ENCODE measurements around the gene MON2. TPM values are rescaled to one million over a fixed set of nuclear protein-coding genes. Genes with fewer than 3 reads are reported as not detected.
A peak's percentile ranks its signal among the peaks of the same experiment; 100 is the strongest.

Gene MON2
- total and polyA plus RNA-seq, 3 experiments from 2014 or later: 15.8 to 29.7 (median 27.9) TPM

DNA sequence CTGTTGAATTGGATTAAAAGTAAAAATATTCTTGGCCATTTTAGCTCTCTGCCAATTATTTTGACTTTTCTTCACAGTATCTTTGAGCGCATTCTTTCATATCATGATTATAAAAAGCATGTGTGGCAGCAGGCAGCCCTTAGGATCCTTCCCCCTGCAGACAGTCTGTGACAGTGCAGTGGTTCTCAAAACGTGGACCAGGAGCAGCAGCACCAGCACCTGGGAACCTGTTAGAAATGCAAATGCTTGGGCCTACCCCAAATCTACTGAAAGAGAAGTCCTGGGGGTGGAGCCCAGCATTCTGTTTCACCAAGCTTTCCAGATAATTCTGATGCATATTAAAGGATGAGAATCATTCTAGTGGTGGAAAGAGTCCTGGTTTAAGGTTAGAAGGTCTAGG, 155.6 kb downstream of the MON2 start:
- Mint-ChIP-seq H3K27me3 (peaks cover 6 to 7% of the 10 kb centered on the region in 2 donors), H3K27ac (no peak overlapping the region), H3K9me3 (no peaks in the 10 kb centered on the region), H3K4me1 (no peaks in the 10 kb centered on the region), H3K36me3 (no peaks in the 10 kb centered on the region), H3K4me3 (peak overlapping the region in 1 of 7 donors; percentile 81)
- Histone ChIP-seq H3K27me3 (ENCODE audit: insufficient read depth, low read length, poor library complexity, severe bottlenecking) (no peaks in the 10 kb centered on the region), H3K9me3 (ENCODE audit: low read length) (no peaks in the 10 kb centered on the region), H3K27ac (ENCODE audit: low read depth, low read length) (no peak overlapping the region), H3K4me3 (ENCODE audit: low read length) (no peak overlapping the region), H3K36me3 (ENCODE audit: insufficient read depth, low read length) (no peaks in the 10 kb centered on the region), H3K4me1 (ENCODE audit: insufficient read depth, low read length) (no peaks in the 10 kb centered on the region)
- CTCF ChIA-PET: no interaction called here
- POLR2A ChIA-PET: no interaction called here
- DNase-seq: no peak

DNA sequence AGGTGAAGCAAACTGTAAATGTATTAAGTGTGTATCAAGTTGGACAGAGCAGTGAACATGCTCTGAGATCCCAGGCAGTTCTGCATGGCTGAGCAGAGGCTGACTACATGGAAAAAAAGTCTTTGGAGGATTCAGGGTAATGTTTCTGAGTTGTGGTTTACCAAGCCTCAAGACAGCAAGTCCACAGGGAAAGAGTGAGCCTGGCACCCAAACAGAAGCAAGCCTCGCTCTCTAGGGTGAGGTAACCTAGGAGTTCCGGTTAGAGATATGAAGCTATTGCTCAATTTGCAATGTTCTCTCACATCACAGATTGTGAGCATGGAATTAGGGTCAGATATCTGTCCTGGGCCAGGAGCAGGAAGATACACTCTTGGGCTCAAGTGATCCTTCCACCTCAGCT, 158.6 kb downstream of the MON2 start:
- POLR2A ChIA-PET: no interaction called here
- Histone ChIP-seq H3K9me3 (ENCODE audit: low read length) (no peaks in the 10 kb centered on the region), H3K27ac (ENCODE audit: low read depth, low read length) (no peak overlapping the region), H3K4me1 (ENCODE audit: insufficient read depth, low read length) (no peaks in the 10 kb centered on the region), H3K27me3 (ENCODE audit: insufficient read depth, low read length, poor library complexity, severe bottlenecking) (peaks cover 4% of the 10 kb centered on the region), H3K4me3 (ENCODE audit: low read length) (no peak overlapping the region), H3K36me3 (ENCODE audit: insufficient read depth, low read length) (no peaks in the 10 kb centered on the region)
- Mint-ChIP-seq H3K4me1 (no peaks in the 10 kb centered on the region), H3K4me3 (no peak overlapping the region), H3K9me3 (no peaks in the 10 kb centered on the region), H3K36me3 (no peaks in the 10 kb centered on the region), H3K27me3 (peaks cover 19 to 32% of the 10 kb centered on the region in 2 donors), H3K27ac (no peak overlapping the region)
- no peak for DNase-seq
- CTCF ChIA-PET: interaction anchor here (1.1 to 1.2 kb wide), 2 partner anchors 10 to 23 kb away, joined by 3 read pairs; no protein-coding TSS in a partner anchor

DNA sequence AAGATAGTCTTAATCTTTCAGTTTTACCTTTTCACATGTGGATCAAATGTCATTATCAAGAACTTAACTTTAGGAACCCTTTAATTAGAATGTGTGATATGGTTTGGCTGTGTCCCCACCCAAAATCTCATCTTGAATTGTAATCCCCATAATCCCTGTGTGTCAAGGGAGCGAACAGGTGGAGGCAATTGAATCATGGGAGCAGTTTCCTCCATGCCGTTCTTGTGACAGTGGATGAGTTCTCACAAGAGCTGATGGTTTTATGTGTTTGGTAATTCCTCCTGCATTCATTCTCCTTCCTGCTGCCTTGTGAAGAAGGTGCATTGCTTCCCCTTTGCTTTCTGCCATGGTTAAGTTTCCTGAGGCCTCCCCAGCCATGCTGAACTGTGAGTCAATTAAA, 160.6 kb downstream of the MON2 start:
- ChIA-PET CTCF (interaction anchor here (1.0 kb wide), 1 partner anchor 11 kb away, joined by 3 read pairs; no protein-coding TSS in a partner anchor), POLR2A (no interaction called here)
- Histone ChIP-seq H3K4me3 (ENCODE audit: low read length) (no peak overlapping the region), H3K9me3 (ENCODE audit: low read length) (no peaks in the 10 kb centered on the region), H3K36me3 (ENCODE audit: insufficient read depth, low read length) (no peaks in the 10 kb centered on the region), H3K4me1 (ENCODE audit: insufficient read depth, low read length) (peaks cover 7% of the 10 kb centered on the region), H3K27me3 (ENCODE audit: insufficient read depth, low read length, poor library complexity, severe bottlenecking) (peaks cover 17% of the 10 kb centered on the region), H3K27ac (ENCODE audit: low read depth, low read length) (no peak overlapping the region)
- Mint-ChIP-seq H3K36me3 (no peaks in the 10 kb centered on the region), H3K4me3 (no peak overlapping the region), H3K9me3 (no peaks in the 10 kb centered on the region), H3K27ac (no peak overlapping the region), H3K27me3 (peaks cover 35 to 50% of the 10 kb centered on the region in 2 donors), H3K4me1 (peaks cover 3 to 9% (median 8%) of the 10 kb centered on the region in 3 donors)
- DNase-seq: no peak

- Mint-ChIP-seq H3K27ac (peak overlapping the region in 1 of 8 donors; percentile 38), H3K27me3 (peaks cover 53 to 70% of the 10 kb centered on the region in 2 donors), H3K4me3 (no peak overlapping the region), H3K9me3 (peaks cover 0 to 2% (median 0%) of the 10 kb centered on the region in 5 donors), H3K36me3 (no peaks in the 10 kb centered on the region), H3K4me1 (peaks cover 5 to 18% (median 17%) of the 10 kb centered on the region in 3 donors)
- peaks cover 28% of the 10 kb centered on the region for H3K27me3 ChIP-seq (ENCODE audit: insufficient read depth, low read length, poor library complexity, severe bottlenecking)
- no peaks in the 10 kb centered on the region for H3K9me3 ChIP-seq (ENCODE audit: low read length)
- H3K27ac ChIP-seq (ENCODE audit: low read depth, low read length): no peak overlapping the region
- H3K4me3 ChIP-seq (ENCODE audit: low read length): no peak overlapping the region
- no peaks in the 10 kb centered on the region for H3K36me3 ChIP-seq (ENCODE audit: insufficient read depth, low read length)
- peaks cover 7% of the 10 kb centered on the region for H3K4me1 ChIP-seq (ENCODE audit: insufficient read depth, low read length)
- ChIA-PET POLR2A (no interaction called here), CTCF (no interaction called here)
- no peak for DNase-seq
These were observed 162.8 kb downstream of the MON2 start for GRCh38 chr12:62629413-62629812.

DNA sequence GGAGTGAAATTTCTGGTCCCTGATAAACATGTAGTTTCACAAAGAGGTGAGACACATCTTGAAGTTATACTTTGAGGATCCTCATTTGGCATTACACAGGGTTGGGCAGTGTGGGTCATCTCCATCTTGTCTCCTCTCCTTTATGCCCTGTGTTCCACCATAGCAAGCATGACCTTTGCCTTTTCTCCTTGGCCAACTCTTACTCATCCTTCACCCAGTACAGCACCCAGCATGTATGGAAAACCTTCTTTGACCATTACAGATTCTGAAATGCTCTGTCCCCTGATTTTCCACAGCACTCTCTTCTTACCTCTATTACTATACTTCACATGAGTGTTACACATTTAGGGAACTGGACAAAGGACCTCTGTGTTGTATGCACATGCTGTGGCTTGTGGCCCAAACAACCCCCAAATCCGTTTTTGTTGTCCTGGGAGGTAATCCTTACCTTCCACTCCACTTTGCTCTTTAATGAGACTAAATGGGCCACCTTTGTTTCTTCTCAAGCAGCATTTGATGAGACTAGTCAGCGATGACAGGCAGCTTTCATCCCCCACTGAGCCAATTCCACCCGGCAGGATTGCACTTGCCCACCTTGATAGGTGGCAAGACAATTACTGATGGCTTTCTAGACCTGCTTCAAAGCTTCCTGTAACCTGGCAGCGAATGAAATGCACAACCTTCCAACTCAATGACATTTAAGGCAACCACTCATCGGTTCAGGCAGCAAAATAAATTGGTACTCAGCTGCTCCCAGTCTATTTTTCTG, 163.5 kb downstream of the MON2 start:
- Histone ChIP-seq H3K4me3 (ENCODE audit: low read length) (no peak overlapping the region), H3K9me3 (ENCODE audit: low read length) (no peaks in the 10 kb centered on the region), H3K27ac (ENCODE audit: low read depth, low read length) (no peak overlapping the region), H3K4me1 (ENCODE audit: insufficient read depth, low read length) (peaks cover 7% of the 10 kb centered on the region), H3K36me3 (ENCODE audit: insufficient read depth, low read length) (no peaks in the 10 kb centered on the region), H3K27me3 (ENCODE audit: insufficient read depth, low read length, poor library complexity, severe bottlenecking) (peaks cover 28% of the 10 kb centered on the region)
- Mint-ChIP-seq H3K36me3 (peaks cover 0 to 2% (median 0%) of the 10 kb centered on the region in 3 donors), H3K4me1 (peaks cover 5 to 18% (median 17%) of the 10 kb centered on the region in 3 donors), H3K27me3 (peaks cover 53 to 75% of the 10 kb centered on the region in 2 donors), H3K4me3 (no peak overlapping the region), H3K27ac (no peak overlapping the region), H3K9me3 (peaks cover 0 to 2% (median 0%) of the 10 kb centered on the region in 5 donors)
- POLR2A ChIA-PET: no interaction called here
- DNase-seq: no peak
- CTCF ChIA-PET: no interaction called here

DNA sequence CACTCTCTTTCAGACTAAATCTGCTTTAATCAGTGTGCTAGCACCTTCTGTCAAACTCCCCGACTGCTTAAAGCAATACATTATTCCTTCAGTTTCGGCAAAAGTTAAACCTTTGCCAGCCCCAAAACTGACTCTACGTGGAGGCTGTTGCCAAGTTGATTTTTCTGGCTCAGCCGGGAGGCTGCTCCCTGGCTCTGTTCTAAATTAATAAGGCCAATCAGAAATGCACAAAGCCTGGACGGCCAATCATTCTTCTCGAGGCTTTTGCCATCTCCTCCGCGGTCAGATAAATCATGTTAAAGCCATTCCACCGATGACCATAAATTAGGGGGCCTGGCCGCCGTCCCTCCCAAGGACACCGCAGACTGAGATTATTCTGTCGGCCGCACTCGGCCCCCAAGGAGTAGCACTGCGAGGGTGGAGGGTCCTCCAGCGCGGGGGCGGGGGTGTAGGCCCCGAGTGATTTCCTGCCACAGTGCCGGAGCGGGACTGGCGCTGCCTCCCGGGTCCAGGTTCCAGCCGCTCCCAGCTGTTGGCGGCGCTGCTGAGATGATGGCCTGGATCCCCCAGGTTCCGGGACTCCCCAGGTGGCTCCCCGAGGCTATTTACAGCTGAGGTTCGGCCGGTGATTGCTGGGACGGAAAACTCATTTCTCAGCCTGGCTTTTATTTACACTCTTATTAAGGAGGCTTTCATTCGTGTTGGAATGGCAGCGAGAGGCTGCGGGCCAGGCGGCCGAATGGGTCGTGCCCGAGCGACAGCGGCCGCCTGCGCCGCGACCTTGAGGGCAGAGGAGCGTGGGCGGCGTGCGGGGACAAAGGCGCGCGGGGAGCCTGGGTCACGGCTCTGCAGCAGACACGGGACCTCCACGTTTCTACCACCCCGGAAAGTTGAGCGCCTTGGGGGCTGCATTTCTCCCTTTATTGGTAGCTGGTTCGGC, 165.1 kb downstream of the MON2 start:
- Mint-ChIP-seq H3K9me3 (peaks cover 0 to 2% (median 0%) of the 10 kb centered on the region in 5 donors), H3K27ac (peak overlapping the region in 2 of 8 donors; percentile 12 to 22), H3K4me3 (peak overlapping the region; percentile 63 to 88 (median 83)), H3K36me3 (peaks cover 0 to 6% (median 0%) of the 10 kb centered on the region in 3 donors), H3K27me3 (peaks cover 56 to 87% of the 10 kb centered on the region in 2 donors), H3K4me1 (peaks cover 5 to 18% (median 17%) of the 10 kb centered on the region in 3 donors)
- peak in 2 of 5 donors; percentile 7 to 20 for DNase-seq
- POLR2A ChIA-PET: interaction anchor here (1.1 kb wide), 1 partner anchor 29 kb away, joined by 3 read pairs; no protein-coding TSS in a partner anchor
- CTCF ChIA-PET: interaction anchor here (1.4 kb wide), 1 partner anchor 25 kb away, joined by 3 read pairs; no protein-coding TSS in a partner anchor
- Histone ChIP-seq H3K27ac (ENCODE audit: low read depth, low read length) (no peak overlapping the region), H3K27me3 (ENCODE audit: insufficient read depth, low read length, poor library complexity, severe bottlenecking) (peaks cover 28% of the 10 kb centered on the region), H3K4me1 (ENCODE audit: insufficient read depth, low read length) (peaks cover 7% of the 10 kb centered on the region), H3K36me3 (ENCODE audit: insufficient read depth, low read length) (no peaks in the 10 kb centered on the region), H3K9me3 (ENCODE audit: low read length) (no peaks in the 10 kb centered on the region), H3K4me3 (ENCODE audit: low read length) (peak overlapping the region; percentile 25)

DNA sequence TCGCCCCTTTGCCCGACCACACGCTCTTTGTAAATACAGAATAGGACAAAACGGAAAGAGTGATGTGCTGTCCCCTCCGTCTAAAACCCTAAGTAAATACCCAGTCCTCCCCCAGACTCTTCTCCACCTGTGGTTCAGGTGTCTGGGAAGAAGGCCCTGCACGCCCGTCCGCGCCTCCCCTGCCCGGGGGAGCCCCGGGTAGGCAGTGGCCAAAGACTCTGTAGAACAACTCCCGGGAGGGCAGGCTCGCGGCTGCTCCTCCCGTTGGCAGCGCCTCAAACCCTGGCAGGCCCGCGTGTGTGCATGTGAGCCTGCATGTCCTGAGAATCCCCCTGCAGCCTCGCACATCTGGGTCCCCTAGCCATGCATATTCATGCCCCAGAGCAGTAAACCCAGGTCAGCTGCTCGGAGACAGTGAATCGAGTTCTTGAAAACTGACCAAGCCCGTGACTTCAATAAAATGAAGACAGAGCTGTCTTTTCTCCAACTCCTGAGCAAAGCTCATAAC, 165.8 kb downstream of the MON2 start:
- peaks cover 5 to 18% (median 17%) of the 10 kb centered on the region in 3 donors for H3K4me1 Mint-ChIP-seq
- H3K9me3 Mint-ChIP-seq: peaks cover 0 to 2% (median 0%) of the 10 kb centered on the region in 5 donors
- H3K4me1 ChIP-seq (ENCODE audit: insufficient read depth, low read length): peaks cover 7% of the 10 kb centered on the region
- peak overlapping the region; percentile 25 for H3K4me3 ChIP-seq (ENCODE audit: low read length)
- no peaks in the 10 kb centered on the region for H3K36me3 ChIP-seq (ENCODE audit: insufficient read depth, low read length)
- peaks cover 0 to 6% (median 0%) of the 10 kb centered on the region in 3 donors for H3K36me3 Mint-ChIP-seq
- H3K27me3 ChIP-seq (ENCODE audit: insufficient read depth, low read length, poor library complexity, severe bottlenecking): peaks cover 28% of the 10 kb centered on the region
- H3K4me3 Mint-ChIP-seq: peak overlapping the region; percentile 63 to 88 (median 83)
- peak in 1 of 5 donors; percentile 3 for DNase-seq
- H3K27me3 Mint-ChIP-seq: peaks cover 60 to 85% of the 10 kb centered on the region in 2 donors
- H3K27ac Mint-ChIP-seq: peak overlapping the region in 1 of 8 donors; percentile 24
- H3K27ac ChIP-seq (ENCODE audit: low read depth, low read length): no peak overlapping the region
- POLR2A ChIA-PET: interaction anchor here (1.1 kb wide), 1 partner anchor 29 kb away, joined by 3 read pairs; no protein-coding TSS in a partner anchor
- H3K9me3 ChIP-seq (ENCODE audit: low read length): no peaks in the 10 kb centered on the region
- CTCF ChIA-PET: interaction anchor here (1.4 kb wide), 1 partner anchor 26 kb away, joined by 3 read pairs; no protein-coding TSS in a partner anchor
